ENCODE results near the gene MLLT3. TPM values are rescaled to one million over a fixed set of nuclear protein-coding genes. Genes with fewer than 3 reads are reported as not detected.

Gene MLLT3
- total RNA-seq, 2 experiments from 2014 or later: 112 TPM

GRCh38 chr9:20621471-20622329 lies 599 bp downstream of the MLLT3 start:
- H3K27me3 Mint-ChIP-seq: no peaks in the 10 kb centered on the region
- POLR2A ChIA-PET: interaction anchor here (0.5 to 3.0 kb wide), 57 partner anchors 9 to 695 kb away, joined by 3 to 39 read pairs (median 5); partner anchors contain the start of gene FOCAD
- DNase-seq: peak; percentile 72
- H3K36me3 Mint-ChIP-seq: peaks cover 29% of the 10 kb centered on the region
- H3K4me3 Mint-ChIP-seq: peak overlapping the region; percentile 95
- H3K9me3 Mint-ChIP-seq: no peaks in the 10 kb centered on the region
- peak; percentile 31 for ATAC-seq (ENCODE audit: low read depth)
- peak overlapping the region; percentile 97 for H3K27ac Mint-ChIP-seq
- peaks cover 36% of the 10 kb centered on the region for H3K4me1 Mint-ChIP-seq

- H3K4me1 Mint-ChIP-seq: peaks cover 40% of the 10 kb centered on the region
- POLR2A ChIA-PET: interaction anchor here (0.6 to 2.4 kb wide), 14 partner anchors 58 to 694 kb away, joined by 3 to 39 read pairs (median 10); partner anchors contain the start of gene FOCAD
- peak; percentile 60 for DNase-seq
- H3K36me3 Mint-ChIP-seq: peaks cover 32% of the 10 kb centered on the region
- H3K4me3 Mint-ChIP-seq: peak overlapping the region; percentile 95
- no peak for ATAC-seq (ENCODE audit: low read depth)
- no peaks in the 10 kb centered on the region for H3K9me3 Mint-ChIP-seq
- peak overlapping the region; percentile 97 for H3K27ac Mint-ChIP-seq
- H3K27me3 Mint-ChIP-seq: no peaks in the 10 kb centered on the region
Observed at GRCh38 chr9:20620650-20621470, 1.4 kb downstream of the MLLT3 start.

- no peaks in the 10 kb centered on the region for H3K9me3 Mint-ChIP-seq
- peak overlapping the region; percentile 95 for H3K4me3 Mint-ChIP-seq
- ATAC-seq (ENCODE audit: low read depth) (no peak), DNase-seq (peak; percentile 51)
- H3K4me1 Mint-ChIP-seq: peaks cover 43% of the 10 kb centered on the region
- peaks cover 35% of the 10 kb centered on the region for H3K36me3 Mint-ChIP-seq
- no peaks in the 10 kb centered on the region for H3K27me3 Mint-ChIP-seq
- POLR2A ChIA-PET: interaction anchor here (0.6 to 2.3 kb wide), 7 partner anchors 10 to 410 kb away, joined by 3 to 9 read pairs (median 4); partner anchors contain the start of gene FOCAD
- H3K27ac Mint-ChIP-seq: peak overlapping the region; percentile 78
Observed at GRCh38 chr9:20619487-20620200, 2.7 kb downstream of the MLLT3 start.

- POLR2A ChIA-PET: interaction anchor here (1.3 to 2.3 kb wide), 3 partner anchors 8 to 409 kb away, joined by 3 to 9 read pairs (median 4); no protein-coding TSS in a partner anchor
- DNase-seq (no peak), ATAC-seq (ENCODE audit: low read depth) (no peak)
- peaks cover 39% of the 10 kb centered on the region for H3K36me3 Mint-ChIP-seq
- H3K4me3 Mint-ChIP-seq: peak overlapping the region; percentile 95
- H3K9me3 Mint-ChIP-seq: no peaks in the 10 kb centered on the region
- no peaks in the 10 kb centered on the region for H3K27me3 Mint-ChIP-seq
- no peak overlapping the region for H3K27ac Mint-ChIP-seq
- peaks cover 40% of the 10 kb centered on the region for H3K4me1 Mint-ChIP-seq
Observed at GRCh38 chr9:20618361-20618802, 3.9 kb downstream of the MLLT3 start.

GRCh38 chr9:20616808-20617207 lies 5.5 kb downstream of the MLLT3 start:
- peaks cover 43% of the 10 kb centered on the region for H3K36me3 Mint-ChIP-seq
- no peaks in the 10 kb centered on the region for H3K9me3 Mint-ChIP-seq
- H3K27ac Mint-ChIP-seq: no peak overlapping the region
- no peak for DNase-seq
- H3K4me3 Mint-ChIP-seq: peak overlapping the region; percentile 41
- no peaks in the 10 kb centered on the region for H3K27me3 Mint-ChIP-seq
- peaks cover 52% of the 10 kb centered on the region for H3K4me1 Mint-ChIP-seq
- no peak for ATAC-seq (ENCODE audit: low read depth)
- POLR2A ChIA-PET: no interaction called here

- no peak overlapping the region for H3K27ac Mint-ChIP-seq
- no peaks in the 10 kb centered on the region for H3K9me3 Mint-ChIP-seq
- DNase-seq (no peak), ATAC-seq (ENCODE audit: low read depth) (no peak)
- peaks cover 33% of the 10 kb centered on the region for H3K36me3 Mint-ChIP-seq
- H3K4me1 Mint-ChIP-seq: peaks cover 63% of the 10 kb centered on the region
- no peak overlapping the region for H3K4me3 Mint-ChIP-seq
- POLR2A ChIA-PET: no interaction called here
- no peaks in the 10 kb centered on the region for H3K27me3 Mint-ChIP-seq
Observed at GRCh38 chr9:20614602-20615216, 7.6 kb downstream of the MLLT3 start.

GRCh38 chr9:20611691-20612287 lies 10.5 kb downstream of the MLLT3 start:
- Mint-ChIP-seq H3K36me3 (peaks cover 23% of the 10 kb centered on the region), H3K9me3 (no peaks in the 10 kb centered on the region), H3K4me3 (no peak overlapping the region), H3K4me1 (peaks cover 61% of the 10 kb centered on the region), H3K27ac (no peak overlapping the region), H3K27me3 (no peaks in the 10 kb centered on the region)
- DNase-seq (no peak), ATAC-seq (ENCODE audit: low read depth) (no peak)
- POLR2A ChIA-PET: interaction anchor here (0.5 to 1.2 kb wide), 3 partner anchors 10 to 101 kb away, joined by 3 to 7 read pairs (median 3); partner anchors contain the start of gene MLLT3

- ATAC-seq (ENCODE audit: low read depth): no peak
- no peak overlapping the region for H3K4me3 Mint-ChIP-seq
- peaks cover 25% of the 10 kb centered on the region for H3K36me3 Mint-ChIP-seq
- no peak overlapping the region for H3K27ac Mint-ChIP-seq
- peaks cover 64% of the 10 kb centered on the region for H3K4me1 Mint-ChIP-seq
- POLR2A ChIA-PET: interaction anchor here (1.3 to 1.4 kb wide), 2 partner anchors 8 to 12 kb away, joined by 3 to 6 read pairs; partner anchors contain the start of gene MLLT3
- H3K9me3 Mint-ChIP-seq: no peaks in the 10 kb centered on the region
- no peaks in the 10 kb centered on the region for H3K27me3 Mint-ChIP-seq
- DNase-seq: no peak
Observed at GRCh38 chr9:20610591-20610990, 11.7 kb downstream of the MLLT3 start.

- Mint-ChIP-seq H3K9me3 (no peaks in the 10 kb centered on the region), H3K36me3 (peaks cover 21% of the 10 kb centered on the region), H3K4me1 (peaks cover 60% of the 10 kb centered on the region), H3K4me3 (no peak overlapping the region), H3K27ac (no peak overlapping the region), H3K27me3 (no peaks in the 10 kb centered on the region)
- POLR2A ChIA-PET: interaction anchor here (1.1 kb wide), 1 partner anchor 14 kb away, joined by 5 read pairs; the partner anchor contains the start of gene MLLT3
- no peak for ATAC-seq (ENCODE audit: low read depth)
- DNase-seq: no peak
Observed at GRCh38 chr9:20608582-20608981, 13.7 kb downstream of the MLLT3 start.

- Mint-ChIP-seq H3K36me3 (peaks cover 27% of the 10 kb centered on the region), H3K27ac (no peak overlapping the region), H3K4me3 (no peak overlapping the region), H3K9me3 (no peaks in the 10 kb centered on the region), H3K27me3 (no peaks in the 10 kb centered on the region), H3K4me1 (peaks cover 65% of the 10 kb centered on the region)
- DNase-seq: no peak
- POLR2A ChIA-PET: no interaction called here
- ATAC-seq (ENCODE audit: low read depth): no peak
Observed at GRCh38 chr9:20606652-20607051, 15.6 kb downstream of the MLLT3 start.

- DNase-seq (no peak), ATAC-seq (ENCODE audit: low read depth) (peak; percentile 72)
- H3K27ac Mint-ChIP-seq: peak overlapping the region; percentile 67
- POLR2A ChIA-PET: interaction anchor here (2.3 kb wide), 1 partner anchor 18 kb away, joined by 18 read pairs; the partner anchor contains the start of gene MLLT3
- peaks cover 54% of the 10 kb centered on the region for H3K4me1 Mint-ChIP-seq
- H3K27me3 Mint-ChIP-seq: no peaks in the 10 kb centered on the region
- no peaks in the 10 kb centered on the region for H3K9me3 Mint-ChIP-seq
- H3K4me3 Mint-ChIP-seq: peak overlapping the region; percentile 62
- peaks cover 36% of the 10 kb centered on the region for H3K36me3 Mint-ChIP-seq
Observed at GRCh38 chr9:20604562-20604961, 17.7 kb downstream of the MLLT3 start.

Measured in activated naive CD8-positive, alpha-beta T cell treated with anti-CD3 and anti-CD28 coated beads, Interleukin-2, amount 10 ng/mL, durations not matched to agents 7 days and 5 days (primary cell).